ENCODE results near the gene PRKAG3. TPM values are rescaled to one million over a fixed set of nuclear protein-coding genes. Genes with fewer than 3 reads are reported as not detected.

The PRKAG3 gene
- total and polyA plus RNA-seq, 2 donors (not counting 1 experiment from before 2014, with no cell fraction given): not detected

DNA sequence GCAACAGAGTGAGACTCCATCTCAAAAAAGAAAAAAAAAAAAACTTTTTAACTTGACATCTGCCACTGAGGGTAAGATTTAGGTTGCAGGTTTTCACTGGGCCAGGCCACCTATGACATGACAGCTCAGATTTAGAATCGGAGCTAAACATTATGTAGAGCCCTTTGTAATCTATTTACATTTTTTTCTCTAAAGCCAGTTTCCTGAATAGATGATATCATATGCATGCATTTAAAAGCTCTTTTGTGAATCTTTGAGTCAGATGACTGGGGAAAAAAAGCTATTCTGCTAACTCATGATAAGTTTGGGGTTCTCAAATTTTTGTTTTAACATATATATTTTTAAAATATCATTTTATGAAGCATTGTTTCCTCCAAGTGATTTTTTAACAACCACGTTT is 21.3 kb downstream of the PRKAG3 start:
- no CpG with 5 or more reads among the region's 2 CpGs for WGBS (ENCODE audit: insufficient coverage)

DNA sequence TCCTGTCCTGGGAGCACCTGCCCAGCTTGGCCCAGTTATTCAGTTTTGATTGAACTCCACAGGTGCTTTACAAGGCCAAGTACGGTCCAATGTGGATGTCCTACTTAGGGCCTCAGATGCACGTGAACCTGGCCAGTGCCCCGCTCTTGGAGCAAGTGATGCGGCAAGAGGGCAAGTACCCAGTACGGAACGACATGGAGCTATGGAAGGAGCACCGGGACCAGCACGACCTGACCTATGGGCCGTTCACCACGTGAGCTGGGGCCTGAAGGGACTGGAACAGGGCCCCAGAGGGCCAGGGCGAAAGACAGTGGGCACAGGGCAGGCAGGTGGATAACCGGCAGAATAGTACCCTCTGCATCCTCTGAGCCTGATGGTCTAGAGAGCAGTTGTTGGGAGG is 22.1 kb downstream of the PRKAG3 start:
- POLR2A ChIA-PET: no interaction called here
- H3K79me2 ChIP-seq (ENCODE audit: control insufficient read depth, insufficient read depth, low read length): no peaks in the 10 kb centered on the region
- intact Hi-C loops (cut with micrococcal nuclease): no loop called here
- H3K36me3 ChIP-seq (replicated peaks in 1 of 2; ENCODE audit: control extremely low read depth in 1 of 2, control insufficient read depth in 1 of 2, extremely low read depth in 1 of 2, insufficient read depth in 2 of 2, low read length in 1 of 2): no peaks in the 10 kb centered on the region
- TF ChIP-seq, protein P1, sequence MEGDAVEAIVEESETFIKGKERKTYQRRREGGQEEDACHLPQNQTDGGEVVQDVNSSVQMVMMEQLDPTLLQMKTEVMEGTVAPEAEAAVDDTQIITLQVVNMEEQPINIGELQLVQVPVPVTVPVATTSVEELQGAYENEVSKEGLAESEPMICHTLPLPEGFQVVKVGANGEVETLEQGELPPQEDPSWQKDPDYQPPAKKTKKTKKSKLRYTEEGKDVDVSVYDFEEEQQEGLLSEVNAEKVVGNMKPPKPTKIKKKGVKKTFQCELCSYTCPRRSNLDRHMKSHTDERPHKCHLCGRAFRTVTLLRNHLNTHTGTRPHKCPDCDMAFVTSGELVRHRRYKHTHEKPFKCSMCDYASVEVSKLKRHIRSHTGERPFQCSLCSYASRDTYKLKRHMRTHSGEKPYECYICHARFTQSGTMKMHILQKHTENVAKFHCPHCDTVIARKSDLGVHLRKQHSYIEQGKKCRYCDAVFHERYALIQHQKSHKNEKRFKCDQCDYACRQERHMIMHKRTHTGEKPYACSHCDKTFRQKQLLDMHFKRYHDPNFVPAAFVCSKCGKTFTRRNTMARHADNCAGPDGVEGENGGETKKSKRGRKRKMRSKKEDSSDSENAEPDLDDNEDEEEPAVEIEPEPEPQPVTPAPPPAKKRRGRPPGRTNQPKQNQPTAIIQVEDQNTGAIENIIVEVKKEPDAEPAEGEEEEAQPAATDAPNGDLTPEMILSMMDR (IDR thresholded peaks at IDR 0.05): no peak
- TF ChIP-seq EZH2 (IDR thresholded peaks at IDR 0.05; ENCODE audit: borderline replicate concordance, insufficient read depth, low read depth, low read length, poor library complexity, severe bottlenecking): no peak
- 93% methylated on average over 12 of the region's 12 CpGs for WGBS (ENCODE audit: insufficient coverage)
- no peak overlapping the region for H3K4me3 ChIP-seq (ENCODE audit: control extremely low read depth in 1 of 5, extremely low read depth in 1 of 5, insufficient read depth in 1 of 5, low read depth in 2 of 5, low read length in 4 of 5)
- Mint-ChIP-seq H3K27ac (no peak overlapping the region), H3K27me3 (peaks cover 62% of the 10 kb centered on the region), H3K9me3 (ENCODE audit: insufficient read depth) (peaks cover 6% of the 10 kb centered on the region), H3K4me3 (no peak overlapping the region), H3K4me1 (no peaks in the 10 kb centered on the region)
- no peaks in the 10 kb centered on the region for H4K20me1 ChIP-seq (ENCODE audit: control insufficient read depth, insufficient read depth, low read length, poor library complexity, severe bottlenecking)
- CTCF ChIA-PET: no interaction called here
- H3K4me1 ChIP-seq (ENCODE audit: control insufficient read depth in 2 of 2, insufficient read depth in 2 of 2, low read length in 2 of 2): no peaks in the 10 kb centered on the region
- no peak overlapping the region for H2AFZ ChIP-seq (ENCODE audit: insufficient read depth, low read depth, low read length, poor library complexity, severe bottlenecking)
- no peak overlapping the region for H3K27ac ChIP-seq (ENCODE audit: low read length in 2 of 2)
- peaks cover 0 to 40% (median 12%) of the 10 kb centered on the region in 4 experiments for H3K27me3 ChIP-seq (replicated peaks in 1 of 4; ENCODE audit: control extremely low read depth in 1 of 4, control insufficient read depth in 3 of 4, insufficient read depth in 4 of 4, low read length in 3 of 4)
- H3K9ac ChIP-seq (ENCODE audit: low read length): no peak overlapping the region
- peaks cover 3 to 4% (median 3%) of the 10 kb centered on the region in 3 donors for H3K9me3 ChIP-seq (ENCODE audit: control extremely low read depth in 1 of 3, control insufficient read depth in 2 of 3, insufficient read depth in 1 of 3, low read length in 2 of 3)
- DNase-seq (no peak), ATAC-seq (ENCODE audit: low read depth) (no peak)
- no peak overlapping the region for H3K4me2 ChIP-seq (replicated peaks; ENCODE audit: low read depth, low read length, poor library complexity, severe bottlenecking)

More for the DNA sequence above, 21.3 kb downstream of the PRKAG3 start:
- H3K4me2 ChIP-seq (replicated peaks; ENCODE audit: low read depth, low read length, poor library complexity, severe bottlenecking): no peak overlapping the region
- no peaks in the 10 kb centered on the region for H3K36me3 ChIP-seq (replicated peaks in 1 of 2; ENCODE audit: control extremely low read depth in 1 of 2, control insufficient read depth in 1 of 2, extremely low read depth in 1 of 2, insufficient read depth in 2 of 2, low read length in 1 of 2)
- intact Hi-C loops (cut with micrococcal nuclease): no loop called here
- ChIA-PET CTCF (interaction anchor here (0.7 kb wide), 1 partner anchor 19 kb away, joined by 3 read pairs; no protein-coding TSS in a partner anchor), POLR2A (no interaction called here)
- Mint-ChIP-seq H3K27ac (no peak overlapping the region), H3K4me3 (no peak overlapping the region), H3K4me1 (no peaks in the 10 kb centered on the region), H3K27me3 (peaks cover 55% of the 10 kb centered on the region), H3K9me3 (ENCODE audit: insufficient read depth) (peaks cover under 1% of the 10 kb centered on the region)
- H2AFZ ChIP-seq (ENCODE audit: insufficient read depth, low read depth, low read length, poor library complexity, severe bottlenecking): no peak overlapping the region
- no peaks in the 10 kb centered on the region for H3K79me2 ChIP-seq (ENCODE audit: control insufficient read depth, insufficient read depth, low read length)
- H3K4me3 ChIP-seq (ENCODE audit: control extremely low read depth in 1 of 5, extremely low read depth in 1 of 5, insufficient read depth in 1 of 5, low read depth in 2 of 5, low read length in 4 of 5): no peak overlapping the region
- H3K27ac ChIP-seq (ENCODE audit: low read length in 2 of 2): no peak overlapping the region
- H3K4me1 ChIP-seq (ENCODE audit: control insufficient read depth in 2 of 2, insufficient read depth in 2 of 2, low read length in 2 of 2): no peaks in the 10 kb centered on the region
- H3K9me3 ChIP-seq (ENCODE audit: control extremely low read depth in 1 of 3, control insufficient read depth in 2 of 3, insufficient read depth in 1 of 3, low read length in 2 of 3): no peaks in the 10 kb centered on the region
- no peak for TF ChIP-seq EZH2 (IDR thresholded peaks at IDR 0.05; ENCODE audit: borderline replicate concordance, insufficient read depth, low read depth, low read length, poor library complexity, severe bottlenecking)
- TF ChIP-seq, protein P1 (IDR thresholded peaks at IDR 0.05): no peak
- H3K27me3 ChIP-seq (replicated peaks in 1 of 4; ENCODE audit: control extremely low read depth in 1 of 4, control insufficient read depth in 3 of 4, insufficient read depth in 4 of 4, low read length in 3 of 4): peaks cover 0 to 33% (median 8%) of the 10 kb centered on the region in 4 experiments
- DNase-seq (no peak), ATAC-seq (ENCODE audit: low read depth) (no peak)
- no peaks in the 10 kb centered on the region for H4K20me1 ChIP-seq (ENCODE audit: control insufficient read depth, insufficient read depth, low read length, poor library complexity, severe bottlenecking)
- H3K9ac ChIP-seq (ENCODE audit: low read length): no peak overlapping the region

All from B cell (primary cell).